K562 (cell line): Measurements from ENCODE around the gene LRRC4.

ENCODE experiments used
- CTCF ChIP-seq, 3 experiments: IDR thresholded peaks in 2 of 3; conservative IDR thresholded peaks in 1 of 3; 2 replicates each; pipeline ENCODE4 v1.5.1; 2011 to 2012; ENCODE audit warnings: low read length in 3 of 3, mild to moderate bottlenecking in 3 of 3, control low read depth in 2 of 3, improper control_type of control experiment in 1 of 3, inconsistent platforms in 1 of 3, low read depth in 1 of 3, mixed read lengths in 1 of 3, moderate library complexity in 1 of 3; ENCODE audit not compliant: insufficient read depth in 2 of 3
- RBBP5 ChIP-seq: fragments of 200-600 bp; sonication (generic); IDR thresholded peaks from 2 replicates; pipeline ENCODE4 v1.6.1; 2012; ENCODE audit warnings: borderline replicate concordance, mild to moderate bottlenecking, low read length, control low read depth, inconsistent platforms; ENCODE audit not compliant: insufficient read depth, poor library complexity, severe bottlenecking
- THRA ChIP-seq: fragments of 450-650 bp; IDR thresholded peaks from 2 replicates; pipeline ENCODE4 v1.6.1; 2017; ENCODE audit warnings: mild to moderate bottlenecking, moderate library complexity

DNA sequence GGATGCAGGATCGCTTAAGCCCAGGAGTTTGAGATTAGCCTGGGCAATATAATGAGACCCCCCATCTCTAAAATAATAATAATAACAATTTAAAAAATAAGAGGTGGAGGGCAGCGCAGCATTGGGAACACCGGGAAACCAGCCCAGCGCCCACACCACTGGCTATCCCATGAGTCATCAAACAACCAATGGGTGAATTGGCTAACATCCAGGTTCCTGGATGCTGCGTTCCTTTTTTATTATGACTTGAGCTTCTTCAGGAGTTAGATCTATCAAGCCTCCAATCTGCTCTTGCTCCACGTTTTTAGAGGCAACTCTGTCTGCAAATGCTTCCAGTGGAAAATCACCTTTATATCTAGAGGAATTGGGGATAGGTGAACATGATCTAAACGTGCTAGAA, 10.0 kb upstream of the LRRC4 start:
- TF ChIP-seq THRA, result no peak
- TF ChIP-seq CTCF (IDR thresholded peaks at IDR 0.05 in 2 of 3, conservative IDR thresholded peaks at IDR 0.05 in 1 of 3; ENCODE audit: insufficient read depth in 2 of 3, low read depth in 1 of 3, low read length in 3 of 3), result no peak
- TF ChIP-seq RBBP5, result no peak
